KMS-11 (cell line): ENCODE data around the gene PHACTR3.

ENCODE experiments used
- H2AFZ ChIP-seq: fragments of 200-600 bp; sonication (generic); 2 replicates; pipeline ENCODE4 v1.6.1; 2016; ENCODE audit warnings: antibody characterized with exemption, mixed run types, low read depth
- H3K27ac ChIP-seq: fragments of 200-600 bp; sonication (generic); 2 replicates; pipeline ENCODE4 v1.6.1; 2016; ENCODE audit warnings: mild to moderate bottlenecking, mixed run types
- H3K27me3 ChIP-seq: fragments of 200-600 bp; sonication (generic); 2 replicates; pipeline ENCODE4 v1.6.1; 2017; ENCODE audit warnings: mild to moderate bottlenecking, low read depth, mixed run types, moderate library complexity; ENCODE audit not compliant: insufficient read depth
- H3K36me3 ChIP-seq: fragments of 200-600 bp; sonication (generic); 2 replicates; pipeline ENCODE4 v1.6.1; 2017; ENCODE audit warnings: mild to moderate bottlenecking, mixed run types; ENCODE audit not compliant: insufficient read depth
- H3K4me1 ChIP-seq: fragments of 200-600 bp; sonication (generic); 2 replicates; pipeline ENCODE4 v1.6.1; 2016; ENCODE audit warnings: mild to moderate bottlenecking, low read depth, mixed run types; ENCODE audit not compliant: poor library complexity, severe bottlenecking
- H3K4me2 ChIP-seq: fragments of 200-600 bp; sonication (generic); 2 replicates; pipeline ENCODE4 v1.7.0; 2016; ENCODE audit warnings: mild to moderate bottlenecking, mixed run types
- H3K4me3 ChIP-seq: fragments of 200-600 bp; sonication (generic); IDR thresholded peaks from 2 replicates; pipeline ENCODE4 v1.6.1; 2017; ENCODE audit warnings: low read depth, low read length, mixed read lengths; ENCODE audit not compliant: insufficient read depth
- H3K79me2 ChIP-seq: fragments of 200-600 bp; sonication (generic); 2 replicates; pipeline ENCODE4 v1.6.1; 2016; ENCODE audit warnings: low read depth, mixed run types; ENCODE audit not compliant: insufficient read depth
- H3K9ac ChIP-seq: fragments of 200-600 bp; sonication (generic); 2 replicates; pipeline ENCODE4 v1.6.1; 2016; ENCODE audit warnings: mild to moderate bottlenecking, mixed run types
- H4K20me1 ChIP-seq: fragments of 200-600 bp; sonication (generic); 2 replicates; pipeline ENCODE4 v1.6.1; 2016; ENCODE audit warnings: mild to moderate bottlenecking, mixed run types; ENCODE audit not compliant: insufficient read depth
- TF ChIP-seq, protein P1 (sequence below): fragments of 200-600 bp; sonication (generic); conservative IDR thresholded peaks from 2 replicates; pipeline ENCODE4 v1.6.1; 2017; ENCODE audit warnings: low read depth, mild to moderate bottlenecking, antibody characterized with exemption, low read length, moderate library complexity, mixed read lengths

PHACTR3 gene

DNA sequence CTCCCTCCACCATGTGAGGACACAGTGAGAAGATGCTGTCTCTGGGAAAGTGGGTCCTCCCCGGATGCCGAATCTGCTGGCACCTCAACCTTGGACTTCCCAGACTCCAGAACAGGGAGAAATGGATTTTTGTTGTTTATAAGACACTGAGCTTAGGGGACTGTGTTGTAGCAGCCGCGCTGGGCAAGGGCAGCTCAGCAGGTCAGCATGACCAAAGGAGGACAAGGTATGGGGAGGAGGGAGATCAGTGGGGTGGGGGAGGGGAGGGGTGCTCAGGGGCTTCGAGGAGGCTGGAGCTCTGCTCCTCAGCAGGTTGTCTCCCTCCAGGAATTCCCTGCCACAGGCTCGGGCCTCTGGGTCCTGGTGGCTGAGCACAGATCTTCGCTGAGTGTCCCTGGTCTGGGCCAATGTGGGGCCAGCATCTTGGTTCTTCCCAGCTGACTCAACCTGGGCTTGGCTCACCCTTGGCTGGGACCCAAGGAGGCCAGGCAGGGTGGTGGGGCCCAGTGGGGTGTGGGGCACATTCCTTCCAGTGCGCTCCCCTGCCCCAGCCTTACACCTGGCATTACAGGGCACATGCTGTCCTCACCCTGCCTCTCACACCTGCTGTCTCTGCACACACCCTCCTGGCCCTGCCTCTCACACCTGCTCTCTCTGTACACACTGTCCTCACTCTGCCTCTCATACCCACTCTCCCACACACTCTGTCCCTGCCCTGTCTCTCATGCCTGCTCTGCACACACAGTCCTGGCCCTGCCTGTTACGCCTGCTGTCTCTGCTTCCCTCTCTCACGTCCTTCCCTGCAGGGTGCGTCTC, 221.8 kb downstream of the PHACTR3 start:
- H3K4me3 ChIP-seq: no peak overlapping the region
- H2AFZ ChIP-seq: no peak overlapping the region
- H3K36me3 ChIP-seq: no peaks in the 10 kb centered on the region
- H3K27ac ChIP-seq: no peak overlapping the region
- no peaks in the 10 kb centered on the region for H3K4me1 ChIP-seq
- H4K20me1 ChIP-seq: no peaks in the 10 kb centered on the region
- no peak overlapping the region for H3K4me2 ChIP-seq
- no peak overlapping the region for H3K9ac ChIP-seq
- no peaks in the 10 kb centered on the region; the same call in 1 of the 2 replicates for H3K27me3 ChIP-seq
- TF ChIP-seq, protein P1, sequence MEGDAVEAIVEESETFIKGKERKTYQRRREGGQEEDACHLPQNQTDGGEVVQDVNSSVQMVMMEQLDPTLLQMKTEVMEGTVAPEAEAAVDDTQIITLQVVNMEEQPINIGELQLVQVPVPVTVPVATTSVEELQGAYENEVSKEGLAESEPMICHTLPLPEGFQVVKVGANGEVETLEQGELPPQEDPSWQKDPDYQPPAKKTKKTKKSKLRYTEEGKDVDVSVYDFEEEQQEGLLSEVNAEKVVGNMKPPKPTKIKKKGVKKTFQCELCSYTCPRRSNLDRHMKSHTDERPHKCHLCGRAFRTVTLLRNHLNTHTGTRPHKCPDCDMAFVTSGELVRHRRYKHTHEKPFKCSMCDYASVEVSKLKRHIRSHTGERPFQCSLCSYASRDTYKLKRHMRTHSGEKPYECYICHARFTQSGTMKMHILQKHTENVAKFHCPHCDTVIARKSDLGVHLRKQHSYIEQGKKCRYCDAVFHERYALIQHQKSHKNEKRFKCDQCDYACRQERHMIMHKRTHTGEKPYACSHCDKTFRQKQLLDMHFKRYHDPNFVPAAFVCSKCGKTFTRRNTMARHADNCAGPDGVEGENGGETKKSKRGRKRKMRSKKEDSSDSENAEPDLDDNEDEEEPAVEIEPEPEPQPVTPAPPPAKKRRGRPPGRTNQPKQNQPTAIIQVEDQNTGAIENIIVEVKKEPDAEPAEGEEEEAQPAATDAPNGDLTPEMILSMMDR: no peak
- no peaks in the 10 kb centered on the region for H3K79me2 ChIP-seq

GRCh38 chr20:59827138-59828056, 223.1 kb downstream of the PHACTR3 start:
- Histone ChIP-seq H3K27me3 (no peaks in the 10 kb centered on the region; the same call in 1 of the 2 replicates), H3K27ac (no peak overlapping the region), H3K9ac (no peak overlapping the region), H3K4me2 (no peak overlapping the region), H3K4me1 (no peaks in the 10 kb centered on the region), H3K79me2 (no peaks in the 10 kb centered on the region), H4K20me1 (no peaks in the 10 kb centered on the region), H3K36me3 (no peaks in the 10 kb centered on the region), H2AFZ (no peak overlapping the region), H3K4me3 (no peak overlapping the region)
- TF ChIP-seq, protein P1: no peak

GRCh38 chr20:59828125-59829053, 224.0 kb downstream of the PHACTR3 start:
- Histone ChIP-seq H3K4me3 (no peak overlapping the region), H4K20me1 (no peaks in the 10 kb centered on the region), H3K79me2 (no peaks in the 10 kb centered on the region), H3K4me1 (no peaks in the 10 kb centered on the region), H3K9ac (no peak overlapping the region), H3K27ac (no peak overlapping the region), H2AFZ (no peak overlapping the region), H3K27me3 (no peaks in the 10 kb centered on the region; the same call in 1 of the 2 replicates), H3K4me2 (no peak overlapping the region), H3K36me3 (no peaks in the 10 kb centered on the region)
- TF ChIP-seq, protein P1: no peak
